PC-9 (cell line): ENCODE results near the gene NUDT16L1. TPM values are rescaled to one million over a fixed set of nuclear protein-coding genes. Genes with fewer than 3 reads are reported as not detected.

Source experiments
- BruUV-seq: library from RNA; stranded (reverse); fragments of 400-500 nt; replicated peaks from 2 replicates; lab custom pipeline; 2021; lab: Mats Ljungman, UMichigan
- CTCF ChIA-PET: fragments of 300-600 bp; sonication (Branson Sonifier 250); formaldehyde crosslinking; loops from one replicate; lab custom pipeline; 2022; ENCODE audit warnings: antibody characterized with exemption; lab: Charles Lee
- POLR2A ChIA-PET: fragments of 300-600 bp; sonication (Branson Sonifier 250); formaldehyde crosslinking; loops from one replicate; lab custom pipeline; 2022; ENCODE audit warnings: antibody characterized with exemption; ENCODE audit not compliant: unreplicated experiment; lab: Charles Lee
- DNase-seq, 2 experiments: peaks; one replicate each; pipeline versions ENCODE4 v3.0.0 to v3.0.0-alpha.2; 2015 to 2022; ENCODE audit warnings: mixed read lengths in 1 of 2
- H2AFZ ChIP-seq: fragments of 200-600 bp; sonication (generic); 2 replicates; pipeline ENCODE4 v1.8.1; 2017; ENCODE audit warnings: antibody characterized with exemption
- H3F3A ChIP-seq: fragments of 200-600 bp; sonication (generic); 2 replicates; pipeline ENCODE4 v1.8.1; 2017; ENCODE audit warnings: antibody characterized with exemption, mild to moderate bottlenecking, low read depth; ENCODE audit not compliant: insufficient read depth
- H3K27ac ChIP-seq: fragments of 200-600 bp; sonication (generic); 2 replicates; pipeline ENCODE4 v1.6.1; 2016; ENCODE audit warnings: mixed run types
- H3K27me3 ChIP-seq: fragments of 200-600 bp; sonication (generic); 2 replicates; pipeline ENCODE4 v1.6.1; 2016; ENCODE audit warnings: low read depth, mixed run types; ENCODE audit not compliant: insufficient read depth
- H3K36me3 ChIP-seq: fragments of 200-600 bp; sonication (generic); 2 replicates; pipeline ENCODE4 v1.6.1; 2016; ENCODE audit warnings: low read depth, mixed run types
- H3K4me1 ChIP-seq: fragments of 200-600 bp; sonication (generic); replicated peaks from 2 replicates; pipeline ENCODE4 v1.6.1; 2016; ENCODE audit warnings: mixed run types; ENCODE audit not compliant: insufficient read depth
- H3K4me2 ChIP-seq: fragments of 200-600 bp; sonication (generic); 2 replicates; pipeline ENCODE4 v1.6.1; 2017; ENCODE audit warnings: mixed run types
- H3K4me3 ChIP-seq: fragments of 200-600 bp; sonication (generic); 2 replicates; pipeline ENCODE4 v1.6.1; 2016; ENCODE audit warnings: mixed run types
- H3K79me2 ChIP-seq: fragments of 200-600 bp; sonication (generic); 2 replicates; pipeline ENCODE4 v1.6.1; 2017; ENCODE audit warnings: low read depth, mixed run types
- H3K9me2 ChIP-seq: fragments of 200-600 bp; sonication (generic); 2 replicates; pipeline ENCODE4 v1.8.1; 2017; ENCODE audit warnings: mild to moderate bottlenecking; ENCODE audit not compliant: insufficient read depth
- H3K9me3 ChIP-seq: fragments of 200-600 bp; sonication (generic); 2 replicates; pipeline ENCODE4 v1.8.1; 2016; ENCODE audit warnings: low read depth; ENCODE audit not compliant: insufficient read depth
- H4K20me1 ChIP-seq: fragments of 200-600 bp; sonication (generic); 2 replicates; pipeline ENCODE4 v1.8.1; 2017; ENCODE audit not compliant: insufficient read depth
- CTCF ChIP-seq: fragments of 200-600 bp; sonication (generic); conservative IDR thresholded peaks from 2 replicates; pipeline ENCODE4 v1.6.1; 2017; ENCODE audit warnings: mixed run types, antibody characterized with exemption, mild to moderate bottlenecking, moderate library complexity
- EZH2 ChIP-seq: fragments of 200-600 bp; sonication (generic); IDR thresholded peaks from 2 replicates; pipeline ENCODE4 v1.8.0; 2017; ENCODE audit warnings: antibody characterized with exemption, low read depth
- intact Hi-C: fragments of 100-400 bp; cut with micrococcal nuclease; formaldehyde crosslinking; loops from one replicate; pipeline ENCODE4 v1.10.0; 2022; ENCODE audit not compliant: unreplicated experiment
- microRNA-seq: library from miRNA; unstranded; fragments of <30 nt; microRNA quantifications from one replicate; pipeline ENCODE4 v1.2.0, GENCODE V29; 2021; ENCODE audit warnings: borderline number of aligned reads, borderline replicate concordance
- total RNA-seq: library from RNA; stranded (reverse); gene quantifications from 2 replicates; pipeline ENCODE4 v1.2.3, GENCODE V29; 2021

The NUDT16L1 gene
- total RNA-seq, 1 experiment from 2014 or later: 25.7 TPM

GRCh38 chr16:4743226-4743878 is 50.0 kb downstream of the NUDT16L1 start:
- Histone ChIP-seq H3K4me3 (no peak overlapping the region), H3K27me3 (no peaks in the 10 kb centered on the region), H3K9me3 (no peaks in the 10 kb centered on the region), H3K36me3 (no peaks in the 10 kb centered on the region), H3F3A (peaks cover 3% of the 10 kb centered on the region; the same call in 1 of the 2 replicates), H2AFZ (no peak overlapping the region), H4K20me1 (no peaks in the 10 kb centered on the region), H3K4me2 (no peak overlapping the region), H3K79me2 (no peaks in the 10 kb centered on the region), H3K9me2 (no peaks in the 10 kb centered on the region), H3K27ac (no peak overlapping the region), H3K4me1 (no peaks in the 10 kb centered on the region)
- POLR2A ChIA-PET: interaction anchor here (0.8 kb wide), 1 partner anchor 105 kb away, joined by 14 read pairs; no protein-coding TSS in a partner anchor
- intact Hi-C loops: no loop called here
- TF ChIP-seq CTCF: no peak
- no peak for TF ChIP-seq EZH2
- CTCF ChIA-PET: no interaction called here
- DNase-seq: no peak
- BruUV-seq: no TSS peak

GRCh38 chr16:4744555-4745273 is 51.4 kb downstream of the NUDT16L1 start:
- Histone ChIP-seq H3K4me2 (no peak overlapping the region), H3K9me2 (no peaks in the 10 kb centered on the region), H3K79me2 (no peaks in the 10 kb centered on the region), H3K36me3 (no peaks in the 10 kb centered on the region), H4K20me1 (no peaks in the 10 kb centered on the region), H3F3A (peaks cover 3% of the 10 kb centered on the region; the same call in 1 of the 2 replicates), H3K27me3 (no peaks in the 10 kb centered on the region), H3K9me3 (no peaks in the 10 kb centered on the region), H3K27ac (no peak overlapping the region), H3K4me1 (no peaks in the 10 kb centered on the region), H2AFZ (no peak overlapping the region), H3K4me3 (no peak overlapping the region)
- no peak for TF ChIP-seq EZH2
- no peak for TF ChIP-seq CTCF
- POLR2A ChIA-PET: interaction anchor here (0.8 kb wide), 1 partner anchor 107 kb away, joined by 14 read pairs; no protein-coding TSS in a partner anchor
- no TSS peak for BruUV-seq
- CTCF ChIA-PET: no interaction called here
- intact Hi-C loops: no loop called here
- DNase-seq: no peak

- ChIA-PET CTCF (interaction anchor here (0.5 kb wide), 1 partner anchor 44 kb away, joined by 4 read pairs; no protein-coding TSS in a partner anchor), POLR2A (no interaction called here)
- H2AFZ ChIP-seq: no peak overlapping the region
- no peak overlapping the region for H3K4me3 ChIP-seq
- H4K20me1 ChIP-seq: no peaks in the 10 kb centered on the region
- no peaks in the 10 kb centered on the region for H3K79me2 ChIP-seq
- peaks cover 3% of the 10 kb centered on the region; the same call in 1 of the 2 replicates for H3F3A ChIP-seq
- no peaks in the 10 kb centered on the region for H3K27me3 ChIP-seq
- no peaks in the 10 kb centered on the region for H3K9me3 ChIP-seq
- no peak overlapping the region for H3K4me2 ChIP-seq
- BruUV-seq: no TSS peak
- no peaks in the 10 kb centered on the region for H3K4me1 ChIP-seq
- H3K27ac ChIP-seq: no peak overlapping the region
- no peaks in the 10 kb centered on the region for H3K9me2 ChIP-seq
- TF ChIP-seq EZH2 (no peak), CTCF (no peak)
- H3K36me3 ChIP-seq: no peaks in the 10 kb centered on the region
- DNase-seq: no peak
- intact Hi-C loops: no loop called here
Observed at GRCh38 chr16:4745274-4745569, 51.9 kb downstream of the NUDT16L1 start.

Small RNAs within 50 kb of the gene (microRNA-seq; reads per million reads assigned to microRNA genes)
- gene MIR6769A: not detected

Other genes starting within 250 kb of the NUDT16L1 start
- gene NMRAL1, start 218.9 kb upstream of the NUDT16L1 start, total RNA-seq: 118 and 141 TPM in 2 replicates
- 68.1 and 69.5 TPM in 2 replicates for gene HMOX2, start 217.2 kb upstream of the NUDT16L1 start, total RNA-seq
- gene CDIP1, start 154.8 kb upstream of the NUDT16L1 start, total RNA-seq: 10.7 and 18.4 TPM in 2 replicates
- 0.13 and 0.15 TPM in 2 replicates for gene C16orf96, start 137.2 kb upstream of the NUDT16L1 start, total RNA-seq
- gene UBALD1, start 78.7 kb upstream of the NUDT16L1 start, total RNA-seq: 58.4 and 68.7 TPM in 2 replicates
- 67.9 and 70.4 TPM in 2 replicates for gene MGRN1, start 68.7 kb upstream of the NUDT16L1 start, total RNA-seq
- gene ANKS3, start 40.7 kb downstream of the NUDT16L1 start, total RNA-seq: 32.8 and 35.0 TPM in 2 replicates
- 1.8 and 2.4 TPM in 2 replicates for gene DNAAF8, start 41.0 kb downstream of the NUDT16L1 start, total RNA-seq
- 28.8 and 29.2 TPM in 2 replicates for gene ZNF500, start 73.6 kb downstream of the NUDT16L1 start, total RNA-seq
- not detected in 2 replicates for gene SEPTIN12, start 94.8 kb downstream of the NUDT16L1 start, total RNA-seq
- 134 and 182 TPM in 2 replicates for gene SMIM22, start 101.8 kb downstream of the NUDT16L1 start, total RNA-seq
- 40.8 and 45.2 TPM in 2 replicates for gene ROGDI, start 109.1 kb downstream of the NUDT16L1 start, total RNA-seq
- 97.5 and 135 TPM in 2 replicates for gene GLYR1, start 153.7 kb downstream of the NUDT16L1 start, total RNA-seq
- 42.7 and 44.1 TPM in 2 replicates for gene UBN1, start 153.9 kb downstream of the NUDT16L1 start, total RNA-seq
- gene PPL, start 243.6 kb downstream of the NUDT16L1 start, total RNA-seq: 184 and 187 TPM in 2 replicates